HEK293T (cell line): ENCODE data around the gene FAM107B.

ENCODE experiments used
- BHLHE40 ChIP-seq: fragments of 450-650 bp; IDR thresholded peaks from 2 replicates; pipeline ENCODE4 v1.6.1; 2016; ENCODE audit warnings: mild to moderate bottlenecking, moderate library complexity, borderline replicate concordance
- FOXM1 ChIP-seq: fragments of 450-650 bp; IDR thresholded peaks from 2 replicates; pipeline ENCODE4 v1.6.1; 2017; ENCODE audit warnings: mild to moderate bottlenecking, borderline replicate concordance
- HDGF ChIP-seq: fragments of 450-650 bp; IDR thresholded peaks from 2 replicates; pipeline ENCODE4 v1.6.1; 2017; ENCODE audit warnings: antibody characterized with exemption, borderline replicate concordance

- TF ChIP-seq HDGF, result no peak
- TF ChIP-seq FOXM1, result no peak
- no peak for TF ChIP-seq BHLHE40
Measured at GRCh38 chr10:14664345-14664744, 110.4 kb downstream of the FAM107B start.
